AG20443 (cell line): ENCODE measurements around the gene MAIP1.

Experiments
- DNase-seq: peaks from one replicate; pipeline ENCODE4 v3.0.0; 2012; ENCODE audit warnings: low spot score, mixed read lengths

MAIP1 gene

DNA sequence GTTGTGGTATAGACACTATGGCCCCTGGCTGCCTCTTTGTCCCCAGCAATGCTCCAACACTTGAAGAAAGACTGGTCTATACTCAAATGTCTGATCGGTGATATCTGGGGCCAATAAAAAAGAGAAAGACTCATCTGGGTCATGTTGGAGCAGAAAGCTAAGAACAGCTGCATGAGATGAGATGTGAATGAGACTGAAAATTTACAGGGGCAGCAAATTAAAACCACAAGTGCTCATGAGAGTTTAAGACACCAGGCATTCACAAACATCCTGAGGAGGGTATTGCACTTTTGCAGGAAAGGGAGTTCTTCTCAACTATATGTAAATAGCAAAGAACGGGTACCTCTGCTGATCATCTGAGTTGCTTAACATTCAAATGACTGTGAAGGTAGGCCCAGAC is 36.3 kb downstream of the MAIP1 start:
- DNase-seq: no peak

DNA sequence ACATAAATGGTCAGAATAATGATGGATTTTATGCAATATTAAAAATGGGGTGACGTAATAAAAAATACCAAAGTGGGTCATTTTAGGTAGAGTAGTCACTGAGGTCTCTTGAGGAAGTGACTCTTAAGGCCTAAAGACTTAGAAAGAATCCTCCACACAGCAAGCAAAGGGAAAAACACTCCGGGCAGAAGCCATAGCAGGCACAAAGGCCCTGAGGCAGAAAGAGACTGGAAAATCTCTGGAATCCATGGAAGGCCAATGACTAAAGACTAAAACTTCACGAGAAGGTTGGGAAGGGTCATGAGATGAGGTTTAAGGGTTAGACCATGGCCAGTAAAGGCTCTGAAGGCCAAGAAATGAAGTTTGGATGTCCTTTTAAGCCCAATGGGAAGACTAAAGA is 36.9 kb downstream of the MAIP1 start:
- DNase-seq: no peak

DNA sequence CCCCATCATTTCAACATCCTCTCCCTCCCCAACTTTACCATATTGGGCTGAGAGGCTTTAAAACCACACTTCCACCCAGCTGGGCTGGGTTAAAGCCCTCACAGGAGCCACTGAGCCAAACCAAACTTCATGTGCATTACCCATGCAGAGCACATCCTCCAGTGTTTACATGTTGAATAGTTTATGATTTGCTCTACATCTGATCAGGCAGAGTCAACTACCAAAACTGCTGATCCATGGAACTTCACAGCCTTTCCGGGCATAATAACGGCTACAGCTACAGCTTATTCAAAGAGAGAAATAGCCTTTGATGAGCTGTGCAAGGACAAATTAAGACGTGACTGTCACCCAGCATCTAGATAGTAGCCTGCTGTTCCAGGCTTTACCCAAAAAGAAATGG is 39.0 kb downstream of the MAIP1 start:
- no peak for DNase-seq

DNA sequence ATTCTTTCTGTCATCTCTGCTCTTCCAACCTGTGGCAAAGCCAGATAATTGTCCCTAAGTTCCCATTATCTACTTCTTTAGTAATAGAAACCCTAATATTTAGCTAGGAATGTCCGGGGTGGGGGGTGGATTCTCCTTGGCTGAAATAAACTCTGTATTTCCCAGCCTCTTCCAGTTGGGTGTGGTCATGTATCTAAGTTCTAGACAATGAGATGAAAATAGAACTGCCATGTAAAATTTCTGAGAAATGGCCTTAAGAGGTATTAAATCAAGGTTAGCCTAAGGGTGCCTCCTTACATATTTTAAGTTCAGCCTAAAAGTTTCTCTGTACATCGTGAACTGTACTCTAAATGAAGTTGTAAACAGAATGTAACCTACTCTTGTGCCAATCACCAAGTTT is 39.5 kb downstream of the MAIP1 start:
- no peak for DNase-seq

DNA sequence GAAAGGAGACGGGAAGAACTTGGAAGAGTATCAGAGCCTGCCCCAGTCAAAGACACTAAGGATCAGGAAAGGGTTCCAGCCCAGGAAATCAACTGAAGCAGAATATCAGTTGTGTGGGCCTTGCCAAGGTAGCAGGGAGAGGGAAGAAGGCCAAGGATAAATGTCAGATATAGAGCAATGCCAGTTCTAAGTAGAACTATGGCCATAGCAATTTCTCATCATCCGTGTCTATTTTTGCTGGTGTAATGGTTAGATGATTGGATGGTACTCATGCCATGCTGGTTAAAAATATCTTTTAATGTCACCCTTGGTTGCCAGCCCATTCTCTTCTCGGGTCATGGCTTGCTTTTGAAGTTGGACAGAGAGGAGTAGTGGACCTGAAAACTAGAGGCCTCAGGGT is 41.9 kb downstream of the MAIP1 start:
- no peak for DNase-seq

DNA sequence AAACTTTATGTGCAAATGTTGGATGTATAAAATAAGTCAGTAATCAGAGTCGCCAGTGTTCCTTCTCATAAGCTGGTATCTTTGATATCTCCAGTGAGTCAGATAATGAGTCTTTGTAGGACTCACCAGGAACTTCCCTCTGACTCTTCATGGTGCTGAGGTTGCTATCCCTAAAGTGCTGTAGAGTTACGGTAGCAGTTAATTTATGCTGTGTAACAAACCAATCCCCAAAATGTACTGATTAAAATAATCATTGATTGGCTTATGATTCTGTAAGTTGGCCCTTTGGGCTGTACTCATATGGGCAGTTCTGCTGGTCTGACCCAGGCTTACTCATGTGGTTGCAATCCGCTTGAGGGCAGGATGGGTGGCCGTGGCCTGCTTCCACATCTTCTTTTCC is 43.8 kb downstream of the MAIP1 start:
- DNase-seq: no peak

DNA sequence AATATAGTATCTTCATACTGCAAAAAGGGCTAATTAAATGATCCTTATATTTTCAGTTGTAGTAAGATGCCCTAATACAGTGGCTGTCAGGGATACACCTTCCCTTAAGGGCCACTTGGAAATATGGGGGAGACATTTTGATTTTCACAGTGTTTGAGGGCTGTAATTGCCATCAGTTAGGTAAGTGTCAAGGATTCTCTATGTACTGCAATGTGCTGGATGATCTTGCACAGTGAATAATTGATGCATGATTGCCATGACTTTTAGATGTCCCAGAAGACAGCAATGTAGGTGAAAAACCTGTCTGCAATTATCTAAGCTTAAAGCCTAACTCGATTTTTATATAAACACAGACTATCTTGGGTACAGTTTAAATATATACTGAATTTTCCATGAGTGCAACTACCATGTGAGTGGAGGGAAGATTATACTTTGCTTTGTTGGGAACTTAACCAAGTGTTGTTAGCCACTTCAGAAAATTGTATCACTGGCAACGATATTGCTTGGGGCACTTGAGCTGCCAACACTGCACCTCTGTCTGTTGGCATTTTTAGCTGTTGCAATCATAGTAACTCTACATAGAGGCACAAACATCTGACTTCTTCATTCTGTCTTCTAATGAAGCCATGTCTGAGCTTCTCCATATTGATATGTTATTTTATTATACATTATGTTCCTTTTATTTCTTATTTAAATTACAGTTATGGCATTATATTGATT is 45.2 kb downstream of the MAIP1 start:
- no peak for DNase-seq

- no peak for DNase-seq
Measured at GRCh38 chr2:200003444-200003843, 48.1 kb downstream of the MAIP1 start.

DNA sequence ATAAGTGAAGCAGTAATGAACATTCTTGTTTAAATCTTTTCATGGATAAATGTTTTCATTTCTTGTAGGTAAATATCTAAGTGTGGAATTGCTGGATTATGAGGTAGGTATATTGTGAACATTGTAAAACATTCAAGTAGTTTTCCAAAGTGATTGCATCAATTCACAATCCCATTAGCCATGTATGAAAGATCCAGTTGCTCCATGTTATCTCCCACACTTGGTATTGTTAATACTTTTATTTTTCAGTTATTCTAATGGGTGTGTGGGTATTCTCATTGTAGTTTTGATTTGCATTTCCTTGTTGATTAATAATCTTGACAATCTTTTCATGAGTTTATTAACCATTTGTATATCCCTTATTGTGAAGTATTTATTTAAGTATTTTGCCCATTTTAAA is 50.3 kb downstream of the MAIP1 start:
- no peak for DNase-seq

DNA sequence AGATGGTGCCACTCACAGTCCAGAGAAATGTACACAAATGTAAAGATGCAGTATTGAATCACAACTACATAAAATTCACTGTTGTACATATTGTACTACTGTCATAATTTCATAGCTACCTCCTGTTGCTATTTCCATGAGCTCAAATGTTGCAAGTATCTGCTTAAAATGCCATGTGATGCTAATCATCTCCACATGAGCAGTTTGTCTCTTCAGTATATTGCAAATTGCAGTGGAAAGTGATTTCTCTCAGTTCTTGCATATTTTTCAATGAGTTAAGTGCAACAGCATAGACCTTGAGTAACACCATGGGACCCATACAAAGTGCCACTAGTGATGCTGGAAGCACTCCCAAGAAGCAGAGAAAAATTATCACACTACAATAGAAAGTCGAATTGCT is 51.9 kb downstream of the MAIP1 start:
- DNase-seq: no peak

- no peak for DNase-seq
Measured at GRCh38 chr2:200012401-200012800, 57.0 kb downstream of the MAIP1 start.
